HCT116 (cell line): ENCODE results near the gene PBXIP1. TPM values are rescaled to one million over a fixed set of nuclear protein-coding genes. Genes with fewer than 3 reads are reported as not detected.

Source experiments
- ATAC-seq: fragments of 200-7000 bp; cut with Tn5 transposase; 2 replicates; pipeline ENCODE4 v1.9.1; 2020; ENCODE audit warnings: mild to moderate bottlenecking, moderate library complexity
- BruUV-seq: library from RNA; stranded (reverse); fragments of 400-500 nt; replicated peaks from 2 replicates; lab custom pipeline; 2021; lab: Mats Ljungman, UMichigan
- CTCF ChIA-PET: fragments of 300-600 bp; sonication (Branson Sonifier 250); formaldehyde crosslinking; loops from one replicate; lab custom pipeline; 2021; ENCODE audit warnings: antibody characterized with exemption; lab: Charles Lee
- POLR2A ChIA-PET: fragments of 300-600, 350-600 bp; sonication (Branson Sonifier 250); formaldehyde crosslinking; loops from one replicate; lab custom pipeline; 2021; ENCODE audit warnings: antibody characterized with exemption; lab: Charles Lee
- RAD21 ChIA-PET, 2 experiments: fragments of 300-600 bp; sonication (Branson Sonifier 250); formaldehyde crosslinking; loops; one replicate each; lab custom pipeline; 2023; ENCODE audit warnings: low total read pairs in 2 of 2; ENCODE audit not compliant: uncharacterized antibody in 2 of 2, unreplicated experiment in 2 of 2, low non-redundant PET in 1 of 2; lab: Charles Lee
- DNase-seq: peaks from one replicate; pipeline ENCODE4 v3.0.0-alpha.2; 2010; ENCODE audit warnings: low read depth, low spot score
- H2AFZ ChIP-seq: fragments of 200-600 bp; shearing (Covaris generic), sonication (generic); 2 replicates; pipeline ENCODE4 v1.6.1; 2017; ENCODE audit warnings: low read depth, mixed run types, mixed read lengths, antibody characterized with exemption, low read length; ENCODE audit not compliant: poor library complexity, severe bottlenecking
- H3K27ac ChIP-seq: 2 replicates; pipeline ENCODE4 v1.5.1; 2012; ENCODE audit warnings: low read depth, low read length
- H3K27me3 ChIP-seq: fragments of 200-600 bp; sonication (generic); 2 replicates; pipeline ENCODE4 v1.6.1; 2016; ENCODE audit warnings: mixed run types, low read length, mixed read lengths; ENCODE audit not compliant: insufficient read depth
- H3K36me3 ChIP-seq, 2 experiments: fragments of 200-500 bp in 1 of 2; fragments of 200-600 bp in 1 of 2; sonication (Bioruptor generic) in 1 of 2; sonication (generic) in 1 of 2; 2 replicates each; pipeline versions ENCODE4 v1.5.1 to v1.6.1; 2014 to 2016; ENCODE audit warnings: low read length in 2 of 2, inconsistent platforms in 1 of 2, mixed read lengths in 1 of 2, mixed run types in 1 of 2; ENCODE audit not compliant: insufficient read depth in 2 of 2, control insufficient read depth in 1 of 2
- H3K4me1 ChIP-seq, 2 experiments: fragments of 200-600 bp in 1 of 2; sonication (generic) in 1 of 2; 2 replicates each; pipeline versions ENCODE4 v1.5.1 to v1.6.1; 2012 to 2017; ENCODE audit warnings: low read length in 2 of 2, inconsistent platforms in 1 of 2, mild to moderate bottlenecking in 1 of 2, mixed read lengths in 1 of 2, mixed run types in 1 of 2, moderate library complexity in 1 of 2; ENCODE audit not compliant: insufficient read depth in 2 of 2, control insufficient read depth in 1 of 2
- H3K4me2 ChIP-seq: fragments of 200-600 bp; sonication (generic); 2 replicates; pipeline ENCODE4 v1.6.1; 2017; ENCODE audit warnings: mixed run types, low read length, mixed read lengths
- H3K4me3 ChIP-seq, 2 experiments: fragments of 200-600 bp in 1 of 2; sonication (generic) in 1 of 2; replicated peaks in 1 of 2; 2 replicates each; pipeline ENCODE4 v1.5.1; 2011 to 2016; ENCODE audit warnings: low read length in 2 of 2, control low read depth in 1 of 2, low read depth in 1 of 2, mild to moderate bottlenecking in 1 of 2, mixed read lengths in 1 of 2, mixed run types in 1 of 2
- H3K79me2 ChIP-seq: fragments of 200-600 bp; sonication (generic); 2 replicates; pipeline ENCODE4 v1.6.1; 2017; ENCODE audit warnings: mild to moderate bottlenecking, mixed run types, low read length, moderate library complexity, mixed read lengths; ENCODE audit not compliant: insufficient read depth
- H3K9ac ChIP-seq: fragments of 200-600 bp; sonication (generic); 2 replicates; pipeline ENCODE4 v1.6.1; 2016; ENCODE audit warnings: low read length, mixed read lengths
- H3K9me2 ChIP-seq: fragments of 200-600 bp; sonication (generic), shearing (Covaris generic); 2 replicates; pipeline ENCODE4 v1.6.1; 2017; ENCODE audit warnings: mixed run types, mild to moderate bottlenecking, moderate library complexity; ENCODE audit not compliant: insufficient read depth
- H3K9me3 ChIP-seq, 2 experiments: fragments of 200-500 bp in 1 of 2; fragments of 200-600 bp in 1 of 2; sonication (Bioruptor generic) in 1 of 2; sonication (generic) in 1 of 2; 2 replicates each; pipeline ENCODE4 v1.6.1; 2014 to 2017; ENCODE audit warnings: low read length in 2 of 2, mixed read lengths in 2 of 2, inconsistent platforms in 1 of 2, low read depth in 1 of 2, mild to moderate bottlenecking in 1 of 2, mixed run types in 1 of 2, moderate library complexity in 1 of 2; ENCODE audit not compliant: control insufficient read depth in 1 of 2, insufficient read depth in 1 of 2
- H4K20me1 ChIP-seq: fragments of 200-600 bp; sonication (generic), shearing (Covaris generic); 2 replicates; pipeline ENCODE4 v1.6.1; 2017; ENCODE audit warnings: mixed run types, mild to moderate bottlenecking, moderate library complexity; ENCODE audit not compliant: insufficient read depth
- CBX3 ChIP-seq: IDR thresholded peaks from 2 replicates; pipeline ENCODE4 v1.6.1; 2012; ENCODE audit warnings: low read depth
- EGR1 ChIP-seq: IDR thresholded peaks from 2 replicates; pipeline ENCODE4 v1.6.1; 2012; ENCODE audit warnings: low read depth
- ELF1 ChIP-seq: IDR thresholded peaks from 2 replicates; pipeline ENCODE4 v1.6.1; 2012; ENCODE audit warnings: low read depth, borderline replicate concordance
- EZH2phosphoT487 ChIP-seq: fragments of 200-600 bp; IDR thresholded peaks from 2 replicates; pipeline ENCODE4 v1.6.1; 2018; ENCODE audit warnings: antibody characterized with exemption, borderline replicate concordance
- JUND ChIP-seq: IDR thresholded peaks from 2 replicates; pipeline ENCODE4 v1.6.1; 2012
- RAD21 ChIP-seq: IDR thresholded peaks from 2 replicates; pipeline ENCODE4 v1.6.1; 2012; ENCODE audit warnings: low read depth, mild to moderate bottlenecking
- REST ChIP-seq: IDR thresholded peaks from 2 replicates; pipeline ENCODE4 v1.6.1; 2012; ENCODE audit warnings: low read depth
- SRF ChIP-seq: IDR thresholded peaks from 2 replicates; pipeline ENCODE4 v1.6.1; 2012; ENCODE audit warnings: low read depth
- TCF7L2 ChIP-seq: IDR thresholded peaks from 2 replicates; pipeline ENCODE4 v1.7.0; 2011; ENCODE audit warnings: borderline replicate concordance, inconsistent platforms; ENCODE audit not compliant: insufficient read depth, insufficient read length; ENCODE audit errors: extremely low read depth
- YY1 ChIP-seq: IDR thresholded peaks from 2 replicates; pipeline ENCODE4 v1.6.1; 2011; ENCODE audit warnings: low read length, low read depth, moderate library complexity, mild to moderate bottlenecking; ENCODE audit not compliant: insufficient replicate concordance; ENCODE audit errors: extremely low read depth
- ZFX ChIP-seq: fragments of 450-650 bp; IDR thresholded peaks from 2 replicates; pipeline ENCODE4 v1.6.1; 2017
- ZNF274 ChIP-seq: fragments of 200-500 bp; sonication (Bioruptor generic); IDR thresholded peaks from 2 replicates; pipeline ENCODE4 v1.6.1; 2014; ENCODE audit warnings: mild to moderate bottlenecking, low read depth, low read length, inconsistent platforms
- intact Hi-C: fragments of 100-400 bp; cut with micrococcal nuclease; formaldehyde crosslinking; loops from 2 replicates; pipeline ENCODE4 v1.10.0; 2022
- total RNA-seq: library from RNA; stranded (reverse); gene quantifications from one replicate; pipeline ENCODE4 v1.2.1, GENCODE V29; 2021; ENCODE audit not compliant: unreplicated experiment
- TF ChIP-seq, protein P1 (sequence below): IDR thresholded peaks from 2 replicates; pipeline ENCODE4 v1.6.1; 2012

The PBXIP1 gene
- total RNA-seq, 1 experiment from 2014 or later, result 12.6 TPM

- no peak for TF ChIP-seq REST
- TF ChIP-seq ELF1, result no peak
Observed at GRCh38 chr1:155000726-155001424, 45.0 kb upstream of the PBXIP1 start (continued).

GRCh38 chr1:155000411-155000725 is 44.5 kb upstream of the PBXIP1 start:
- Histone ChIP-seq H3K79me2 (peaks cover 28% of the 10 kb centered on the region), H3K9ac (peak overlapping the region; percentile 91), H3K36me3 (no peaks in the 10 kb centered on the region), H3K4me2 (peak overlapping the region; percentile 96), H3K4me1 (peaks cover 27 to 60% of the 10 kb centered on the region in 2 experiments), H3K4me3 (peak overlapping the region; percentile 85 to 98), H4K20me1 (no peaks in the 10 kb centered on the region), H3K27ac (peak overlapping the region; percentile 99), H2AFZ (no peak overlapping the region), H3K9me2 (no peaks in the 10 kb centered on the region), H3K9me3 (no peaks in the 10 kb centered on the region), H3K27me3 (no peaks in the 10 kb centered on the region)
- DNase-seq, result no peak
- ChIA-PET RAD21 (interaction anchor here in 1 of 2 experiments (0.7 to 1.7 kb wide), 2 partner anchors 30 to 39 kb away, joined by 3 to 5 read pairs; partner anchors contain the start of gene PYGO2), POLR2A (interaction anchor here (1.1 to 2.5 kb wide), 6 partner anchors 13 to 30 kb away, joined by 3 to 22 read pairs (median 4); partner anchors contain the start of genes FLAD1 and SHC1), CTCF (interaction anchor here (1.1 to 2.6 kb wide), 9 partner anchors 11 to 556 kb away, joined by 3 to 25 read pairs (median 7); partner anchors contain the start of genes FLAD1 and PYGO2)
- intact Hi-C loops, result loop anchor here (5.0 kb wide), 1 partner anchor 52 kb away; the partner anchor contains the start of gene ADAM15
- TF ChIP-seq EGR1 (no peak), ZFX (no peak), EZH2phosphoT487 (no peak), JUND (no peak), SRF (no peak), TCF7L2 (no peak), YY1 (no peak), CBX3 (no peak), RAD21 (no peak), ZNF274 (no peak)
- TF ChIP-seq, protein P1, sequence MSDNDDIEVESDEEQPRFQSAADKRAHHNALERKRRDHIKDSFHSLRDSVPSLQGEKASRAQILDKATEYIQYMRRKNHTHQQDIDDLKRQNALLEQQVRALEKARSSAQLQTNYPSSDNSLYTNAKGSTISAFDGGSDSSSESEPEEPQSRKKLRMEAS, result no peak
- BruUV-seq, result no TSS peak
- peak; percentile 1 for ATAC-seq
